Mucosa of gallbladder (tissue), 1 donor: Measurements from ENCODE around the gene ZNF141. TPM values are rescaled to one million over a fixed set of nuclear protein-coding genes. Genes with fewer than 3 reads are reported as not detected.
"Not testable (repeated sequence)": the region's sequence is repeated elsewhere in the genome, so short reads cannot be mapped to it uniquely, and the experiment has no call there.

Experiments used
- DNase-seq: peaks from one replicate; pipeline ENCODE4 v3.0.0-alpha.2; 2020; ENCODE audit warnings: low spot score
- total RNA-seq: library from RNA; stranded (reverse); gene quantifications from one replicate; pipeline ENCODE4 v1.2.1, GENCODE V29; 2021
- donor health status: DM: no; HTN: no; CAD: no.

Gene ZNF141
- total RNA-seq = 18.8 TPM

GRCh38 chr4:337143-337931 lies at the start of gene ZNF141:
TSS of gene ZNF141 (plus strand) at chr4:337814. CDS start at chr4:337984, 170 bp downstream.
- DNase-seq = peak; percentile 97

- no peak for DNase-seq
These were observed 48.7 kb upstream of the ZNF141 start for GRCh38 chr4:288891-289290.

GRCh38 chr4:294732-295131 lies 42.9 kb upstream of the ZNF141 start:
- no peak for DNase-seq

GRCh38 chr4:302381-302780 lies 35.2 kb upstream of the ZNF141 start:
- no peak for DNase-seq

- DNase-seq = not testable (repeated sequence)
These were observed 33.1 kb upstream of the ZNF141 start for GRCh38 chr4:304516-304915.

GRCh38 chr4:304969-305680 lies 32.5 kb upstream of the ZNF141 start, which contains the start of gene ZNF732:
TSS of gene ZNF732 (minus strand) at chr4:305474. CDS start at chr4:305310, 164 bp downstream.
- DNase-seq = peak; percentile 11

- DNase-seq = no peak
These were observed 31.1 kb upstream of the ZNF141 start for GRCh38 chr4:306551-306961.

GRCh38 chr4:309807-310206 lies 27.8 kb upstream of the ZNF141 start:
- DNase-seq = no peak

- DNase-seq = no peak
These were observed 23.2 kb upstream of the ZNF141 start for GRCh38 chr4:314296-314903.

GRCh38 chr4:328729-329128 lies 8.9 kb upstream of the ZNF141 start:
- no peak for DNase-seq

- DNase-seq = no peak
These were observed 2.1 kb upstream of the ZNF141 start for GRCh38 chr4:335515-335914.

GRCh38 chr4:336099-336892 lies 1.3 kb upstream of the ZNF141 start:
- DNase-seq = no peak

GRCh38 chr4:336893-337142 lies 796 bp upstream of the ZNF141 start:
- DNase-seq = no peak

- DNase-seq = no peak
These were observed 531 bp downstream of the ZNF141 start for GRCh38 chr4:337932-338758.

- DNase-seq = no peak
These were observed 1.1 kb downstream of the ZNF141 start for GRCh38 chr4:338759-339097.

GRCh38 chr4:340011-340410 lies 2.4 kb downstream of the ZNF141 start:
- DNase-seq = no peak

- no peak for DNase-seq
These were observed 35.6 kb downstream of the ZNF141 start for GRCh38 chr4:373062-373839.

- no peak for DNase-seq
These were observed 36.9 kb downstream of the ZNF141 start for GRCh38 chr4:374298-375160.

- DNase-seq = no peak
These were observed 46.8 kb downstream of the ZNF141 start for GRCh38 chr4:384311-385010.
